ENCODE results near the gene COTL1.
"Not testable (repeated sequence)": the region's sequence is repeated elsewhere in the genome, so short reads cannot be mapped to it uniquely, and the experiment has no call there.

COTL1 gene

DNA sequence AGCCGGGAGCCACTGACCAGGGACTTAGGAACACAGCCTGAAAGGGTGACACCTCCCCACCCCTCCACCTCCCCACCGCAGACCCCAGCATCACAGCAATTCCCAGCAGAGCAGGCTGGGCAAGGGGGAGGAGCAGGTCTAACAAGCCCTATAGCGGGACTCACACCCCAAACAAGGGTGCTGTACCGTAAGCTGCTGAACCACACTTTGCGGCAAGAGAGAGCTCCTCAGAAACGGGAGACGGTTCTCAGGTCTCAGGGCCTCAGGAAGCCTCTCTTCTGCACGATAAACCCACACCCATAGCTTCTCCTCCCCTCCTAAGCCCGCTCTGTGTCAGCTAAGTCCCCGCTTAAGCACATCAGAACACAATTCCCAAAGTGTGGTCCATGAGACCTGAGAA, 11.7 kb upstream of the COTL1 start:
- no peak for TF ChIP-seq CTCF (IDR thresholded peaks at IDR 0.05; ENCODE audit: low read depth, low read length, missing control alignments)
- H3K4me3 ChIP-seq (replicated peaks; ENCODE audit: low read depth, low read length) = no peak overlapping the region
- no peak for DNase-seq (ENCODE audit: extremely low read depth, low read depth)

DNA sequence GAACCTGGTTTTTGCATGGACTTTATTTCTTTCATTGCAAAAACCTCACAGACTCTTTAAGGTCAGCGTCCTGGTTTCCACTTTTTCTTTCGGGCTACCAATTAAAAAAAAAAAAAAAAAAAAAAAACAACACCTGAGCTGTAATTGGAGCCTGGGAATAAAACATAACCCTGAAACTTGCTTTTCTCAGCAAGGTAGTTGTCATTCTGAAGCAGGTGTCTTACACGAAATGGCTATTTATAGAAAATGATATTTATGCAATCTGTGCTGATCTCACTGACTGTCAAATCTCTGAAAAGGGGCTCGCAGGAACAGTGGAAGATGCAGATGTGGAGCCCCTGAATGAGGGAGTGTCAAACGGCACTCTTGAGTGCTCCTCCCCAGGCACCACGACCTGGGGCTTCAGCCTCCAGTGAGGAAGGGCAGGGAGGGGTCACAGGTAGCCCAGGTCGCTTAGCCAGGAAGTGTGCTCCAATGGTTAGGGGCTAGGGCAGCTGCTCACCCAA, 10.4 kb upstream of the COTL1 start:
- no peak overlapping the region for H3K4me3 ChIP-seq (replicated peaks; ENCODE audit: low read depth, low read length)
- DNase-seq (ENCODE audit: extremely low read depth, low read depth) = no peak
- TF ChIP-seq CTCF (IDR thresholded peaks at IDR 0.05; ENCODE audit: low read depth, low read length, missing control alignments) = no peak

GRCh38 chr16:84625556-84625955, 7.7 kb upstream of the COTL1 start:
- no peak for TF ChIP-seq CTCF (IDR thresholded peaks at IDR 0.05; ENCODE audit: low read depth, low read length, missing control alignments)
- no peak overlapping the region for H3K4me3 ChIP-seq (replicated peaks; ENCODE audit: low read depth, low read length)
- DNase-seq (ENCODE audit: extremely low read depth, low read depth) = no peak

- not testable (repeated sequence) for H3K4me3 ChIP-seq (replicated peaks; ENCODE audit: low read depth, low read length); DNase-seq (ENCODE audit: extremely low read depth, low read depth)
Observed at GRCh38 chr16:84620913-84621312, 3.0 kb upstream of the COTL1 start.

- H3K4me3 ChIP-seq (replicated peaks; ENCODE audit: low read depth, low read length) = peak overlapping the region; percentile 18; the same call in 1 of the 2 replicates
- TF ChIP-seq CTCF (IDR thresholded peaks at IDR 0.05; ENCODE audit: low read depth, low read length, missing control alignments) = no peak
- DNase-seq (ENCODE audit: extremely low read depth, low read depth) = peak; percentile 78
Observed at GRCh38 chr16:84618581-84619460, 943 bp upstream of the COTL1 start.

- DNase-seq (ENCODE audit: extremely low read depth, low read depth) = no peak
- TF ChIP-seq CTCF (IDR thresholded peaks at IDR 0.05; ENCODE audit: low read depth, low read length, missing control alignments) = no peak
- peak overlapping the region; percentile 74 for H3K4me3 ChIP-seq (replicated peaks; ENCODE audit: low read depth, low read length)
Observed at GRCh38 chr16:84617041-84617790, 662 bp downstream of the COTL1 start.

- TF ChIP-seq CTCF (IDR thresholded peaks at IDR 0.05; ENCODE audit: low read depth, low read length, missing control alignments) = no peak
- no peak for DNase-seq (ENCODE audit: extremely low read depth, low read depth)
- peak overlapping the region; percentile 74 for H3K4me3 ChIP-seq (replicated peaks; ENCODE audit: low read depth, low read length)
Observed at GRCh38 chr16:84616515-84616914, 1.4 kb downstream of the COTL1 start.

Data from HFF-Myc (cell line).